ENCODE measurements around the gene SLC35B4.
"Not testable (repeated sequence)": the region's sequence is repeated elsewhere in the genome, so short reads cannot be mapped to it uniquely, and the experiment has no call there.

Gene SLC35B4

DNA sequence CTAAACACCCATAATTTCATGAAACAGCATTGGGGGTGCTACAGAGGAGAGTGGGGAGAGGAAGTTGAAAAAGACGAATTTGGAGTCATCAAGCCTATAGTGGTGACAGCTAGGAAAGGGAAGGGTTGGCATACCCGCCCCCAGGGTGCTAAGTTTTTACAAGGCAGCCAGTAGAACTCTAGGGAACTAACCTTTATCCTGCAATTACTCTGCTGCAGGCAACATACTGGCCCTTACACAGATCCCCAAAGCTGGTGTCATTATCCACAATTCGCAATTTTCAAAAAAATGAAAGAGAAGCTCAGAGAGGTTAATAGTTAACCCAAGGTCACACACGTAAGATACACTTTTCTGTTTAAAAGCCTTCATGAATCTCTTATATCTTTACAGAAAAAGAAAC, 14.2 kb upstream of the SLC35B4 start:
- no peak for DNase-seq

- DNase-seq, result no peak
Measured at GRCh38 chr7:134329614-134330346, 13.1 kb upstream of the SLC35B4 start.

DNA sequence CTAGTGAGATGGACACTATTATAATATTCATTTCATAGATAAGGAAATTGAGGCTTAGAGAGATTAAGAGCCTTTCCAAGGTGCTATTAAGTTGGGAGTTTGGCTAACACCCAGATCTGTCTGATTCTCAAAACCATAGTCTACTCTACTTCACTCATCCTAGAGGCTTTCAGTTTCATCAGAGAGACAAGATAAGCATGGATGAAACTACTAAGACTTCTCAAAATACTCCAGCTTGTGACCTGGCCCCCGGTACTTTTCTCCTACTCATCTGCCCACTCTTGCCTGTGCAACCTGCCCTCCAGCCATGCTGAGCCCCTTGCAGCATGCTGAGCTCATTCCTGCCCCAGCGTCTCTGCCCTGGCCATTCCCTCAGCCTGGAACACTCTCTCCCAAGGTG, 12.2 kb upstream of the SLC35B4 start:
- no peak for DNase-seq

DNA sequence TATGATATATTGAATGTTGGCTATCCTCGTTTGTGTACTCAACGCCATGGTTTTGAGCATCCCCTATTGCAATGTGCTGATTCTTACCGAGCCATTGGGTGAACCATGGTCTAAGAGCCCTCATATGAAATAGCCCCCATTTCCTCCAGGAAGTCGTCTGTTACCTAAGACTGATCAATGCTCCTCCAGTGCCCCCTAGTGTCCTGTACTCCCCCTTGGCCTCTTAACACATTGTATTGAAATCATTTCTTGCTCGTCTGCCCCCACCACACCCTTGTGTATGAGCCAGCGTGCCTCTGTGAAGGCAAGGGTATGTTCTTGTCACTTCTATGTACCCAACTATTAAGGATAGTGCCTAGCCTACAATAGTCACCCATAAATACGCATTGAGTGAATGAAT, 11.2 kb upstream of the SLC35B4 start:
- peak in 1 of 2 experiments; percentile 18 for DNase-seq

DNA sequence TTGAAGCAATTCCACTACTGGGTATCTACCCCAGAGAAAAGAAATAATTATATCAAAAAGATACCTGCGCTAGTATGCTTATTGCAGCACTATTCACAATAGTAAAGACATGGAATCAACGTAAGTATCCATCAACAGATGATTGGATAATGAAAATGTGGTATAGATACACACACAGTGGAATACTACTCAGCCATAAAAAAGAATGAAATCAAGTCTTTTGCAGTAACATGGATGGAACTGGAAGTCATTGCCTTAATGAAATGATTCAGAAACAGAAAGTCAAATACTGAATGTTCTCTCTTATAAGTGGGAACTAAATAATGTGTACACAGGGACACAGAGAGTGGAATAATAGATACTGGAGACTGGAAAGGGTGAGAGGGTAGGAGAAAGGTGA, 7.4 kb upstream of the SLC35B4 start:
- DNase-seq, result no peak

DNA sequence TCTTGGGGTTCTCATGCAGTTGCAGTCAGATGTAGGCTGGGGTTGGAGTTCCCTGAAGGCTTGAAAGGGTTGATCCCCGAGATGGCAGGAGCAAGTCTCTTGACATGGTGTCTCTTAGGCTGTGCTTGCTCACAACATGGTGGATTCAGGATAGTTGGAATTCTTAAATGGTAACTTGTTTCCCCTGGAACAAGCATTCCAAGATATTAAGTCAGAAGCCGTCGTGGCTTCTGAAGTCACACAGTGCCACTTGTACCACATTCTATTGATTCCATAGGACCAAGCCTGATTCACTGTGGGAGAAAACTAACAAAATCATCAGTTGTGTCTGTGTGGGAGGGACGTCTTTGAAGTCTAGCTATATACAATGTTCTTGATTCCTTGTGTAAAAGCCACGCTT, 3.5 kb upstream of the SLC35B4 start:
- DNase-seq, result no peak

DNA sequence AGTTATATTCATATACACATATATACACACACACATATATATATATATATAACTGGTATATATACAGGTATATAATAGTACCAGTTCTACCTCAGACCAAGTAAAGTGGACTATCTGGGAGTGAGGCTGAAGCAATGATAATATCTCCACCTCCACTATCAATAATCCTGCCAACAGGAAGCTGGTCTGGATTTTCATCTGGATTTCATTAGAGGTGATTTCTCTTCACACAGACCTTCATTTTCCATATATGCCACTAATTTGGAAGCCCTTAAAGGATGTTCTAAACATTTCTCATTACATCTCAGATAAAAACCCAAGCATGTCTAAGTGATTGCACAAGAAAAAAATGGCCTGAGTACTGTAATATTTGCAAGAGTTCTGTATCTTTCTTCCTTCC, 1.7 kb upstream of the SLC35B4 start:
- DNase-seq, result no peak

DNA sequence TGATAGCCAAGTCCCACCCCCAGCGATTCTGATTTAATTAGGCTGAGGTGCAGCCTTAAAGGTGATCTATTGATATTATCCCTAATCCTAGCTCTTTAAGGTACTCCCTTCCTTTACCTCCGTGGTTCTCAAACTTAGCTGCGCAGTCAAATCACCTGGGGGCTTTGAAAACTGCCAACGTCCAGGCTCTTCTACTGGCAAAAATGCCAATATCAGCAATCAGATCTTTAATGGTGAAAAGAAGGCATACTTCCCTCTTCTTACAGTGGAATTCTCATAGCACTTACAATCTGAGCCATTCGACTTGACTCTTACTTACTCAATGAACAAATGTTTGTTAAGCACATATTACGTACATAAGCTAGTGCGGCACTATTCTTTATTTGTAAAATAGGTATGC, 704 bp upstream of the SLC35B4 start:
- DNase-seq, result no peak

GRCh38 chr7:134315679-134316538, 821 bp downstream of the SLC35B4 start:
- no peak for DNase-seq

- DNase-seq, result no peak
Measured at GRCh38 chr7:134313543-134313942, 3.2 kb downstream of the SLC35B4 start.

DNA sequence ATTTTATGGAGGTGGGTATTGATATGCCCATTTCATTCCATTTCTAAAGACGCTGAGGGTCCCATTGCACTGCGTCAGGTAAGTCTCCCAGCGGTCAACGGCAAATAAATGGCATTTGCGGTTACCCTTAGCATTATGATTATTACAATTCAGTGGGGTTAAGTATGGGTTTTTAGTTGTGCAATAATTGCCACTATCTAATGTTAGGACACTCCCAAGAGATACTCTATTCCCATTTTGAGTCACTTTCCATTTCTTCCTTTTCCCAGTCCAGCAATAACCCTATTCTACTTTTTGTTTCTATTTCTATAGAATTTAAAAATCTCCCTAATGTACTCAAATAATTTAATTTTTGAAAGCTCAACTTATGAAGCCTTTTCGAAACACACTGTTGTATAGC, 4.0 kb downstream of the SLC35B4 start:
- no peak for DNase-seq

DNA sequence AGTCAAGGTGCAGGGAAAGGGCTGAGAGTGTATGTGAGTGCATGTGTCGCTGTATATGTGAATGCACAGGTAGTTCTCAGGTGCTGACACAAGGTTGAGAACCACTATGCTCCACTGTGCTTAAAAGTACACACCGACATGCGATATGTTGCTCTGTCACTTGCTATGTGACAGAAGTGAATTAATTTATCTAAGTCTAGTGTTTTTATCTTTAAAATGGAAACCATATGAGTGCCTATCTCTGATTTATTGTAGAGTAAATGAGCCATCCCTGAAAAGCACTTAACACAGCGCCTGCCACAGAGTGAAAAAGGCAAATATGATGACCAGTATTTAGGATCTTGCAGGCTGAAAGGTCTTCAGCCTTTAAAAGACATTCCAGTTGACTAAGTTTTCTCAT, 4.9 kb downstream of the SLC35B4 start:
- peak; percentile 28 to 44 for DNase-seq

DNA sequence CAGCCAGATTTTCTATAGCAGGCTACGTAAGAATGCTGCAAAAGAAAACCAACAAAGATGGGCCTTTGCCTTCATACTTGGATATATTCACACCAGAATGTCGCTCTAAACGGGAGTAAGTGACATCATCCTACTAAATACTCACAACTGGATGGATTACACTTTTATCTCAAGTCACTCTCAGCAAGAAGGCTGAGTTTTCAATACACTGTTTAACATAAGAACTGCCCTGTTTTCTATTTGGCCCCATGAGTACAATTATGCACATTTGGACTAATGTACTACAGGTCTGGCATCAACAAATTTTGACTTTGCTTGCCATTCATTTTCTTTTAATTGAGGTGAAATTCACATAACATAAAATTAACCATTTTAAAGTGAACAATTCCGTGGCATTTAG, 8.2 kb downstream of the SLC35B4 start:
- no peak for DNase-seq

DNA sequence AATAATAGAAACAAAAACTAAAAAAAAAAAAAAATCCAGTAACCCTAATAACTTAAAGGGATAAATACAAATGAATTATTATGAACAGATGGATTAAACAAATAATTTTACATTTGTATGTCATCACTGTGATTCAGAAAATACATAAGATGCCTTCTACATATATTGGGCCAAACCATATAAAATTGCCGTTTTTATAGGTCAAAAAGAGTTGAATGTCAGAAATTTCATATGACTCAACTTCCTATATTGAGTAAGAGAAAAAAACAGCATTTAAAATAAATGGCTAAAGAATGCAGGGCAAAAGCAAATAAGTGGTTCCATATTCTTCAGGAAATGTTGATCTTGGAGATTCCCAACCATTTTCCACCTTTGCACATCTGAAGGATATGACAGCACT, 9.4 kb downstream of the SLC35B4 start:
- DNase-seq, result no peak

DNA sequence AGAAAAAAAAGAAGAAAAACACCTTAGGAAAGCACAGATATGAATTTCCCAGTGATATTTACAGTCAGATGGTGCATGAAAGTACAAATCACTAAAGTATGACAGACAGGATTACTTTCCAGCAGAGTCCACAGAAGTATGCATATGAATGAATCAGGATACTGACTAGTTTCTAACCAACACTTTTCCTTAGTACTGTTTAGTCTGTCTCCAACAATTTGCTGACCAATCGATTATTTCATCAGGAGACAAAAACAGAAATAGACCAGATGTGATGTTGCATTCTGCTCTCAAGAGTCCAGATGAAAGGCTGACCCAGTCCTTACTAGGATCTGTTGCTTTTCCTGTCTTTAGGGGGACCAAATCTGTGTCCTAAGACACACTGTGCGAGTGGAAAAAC, 14.6 kb downstream of the SLC35B4 start:
- no peak for DNase-seq

- DNase-seq, result no peak
Measured at GRCh38 chr7:134301592-134301991, 15.1 kb downstream of the SLC35B4 start.

- no peak for DNase-seq
Measured at GRCh38 chr7:134300988-134301387, 15.7 kb downstream of the SLC35B4 start.

DNA sequence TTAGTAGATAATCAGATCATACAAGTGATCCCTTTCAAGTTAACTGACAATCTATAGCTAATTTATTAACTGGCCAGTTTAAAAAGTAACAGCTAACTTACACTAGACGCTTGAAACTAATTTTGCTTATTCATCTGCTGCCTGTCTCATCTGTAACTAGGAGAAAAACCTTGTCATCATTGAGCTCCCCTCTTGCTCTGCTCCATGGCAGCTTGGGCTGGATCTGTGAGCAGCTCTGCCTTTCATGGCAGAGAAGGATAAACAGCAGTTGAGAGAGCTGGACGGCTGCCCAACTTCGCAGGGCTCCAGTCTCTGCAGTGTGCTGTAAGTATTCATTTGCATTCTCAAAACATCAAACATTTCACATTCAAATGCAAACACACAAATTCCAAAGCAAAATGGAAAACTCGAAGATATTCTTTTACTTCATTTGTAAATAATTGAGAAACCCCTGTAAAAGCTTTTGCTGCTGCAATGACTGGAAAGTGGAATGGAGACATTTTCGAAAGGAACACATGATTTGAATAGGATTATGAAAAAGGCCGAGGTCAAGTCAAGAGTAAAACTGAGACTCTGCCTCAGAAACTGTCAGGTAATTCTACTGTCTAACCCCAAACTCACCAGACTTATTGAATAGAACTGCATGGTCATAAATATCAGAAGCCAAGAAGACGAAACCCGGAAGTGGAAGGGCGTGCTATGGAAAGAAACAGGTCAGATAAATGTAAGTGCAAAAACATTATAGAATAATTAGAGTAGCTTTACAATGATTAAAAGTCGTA, 17.6 kb downstream of the SLC35B4 start:
- DNase-seq, result no peak

GRCh38 chr7:134297489-134297888, 19.2 kb downstream of the SLC35B4 start:
- no peak for DNase-seq

GRCh38 chr7:134295982-134296381, 20.7 kb downstream of the SLC35B4 start:
- not testable (repeated sequence) for DNase-seq

- no peak for DNase-seq
Measured at GRCh38 chr7:134293002-134293740, 23.6 kb downstream of the SLC35B4 start.

- DNase-seq, result no peak
Measured at GRCh38 chr7:134290286-134290685, 26.4 kb downstream of the SLC35B4 start.

DNA sequence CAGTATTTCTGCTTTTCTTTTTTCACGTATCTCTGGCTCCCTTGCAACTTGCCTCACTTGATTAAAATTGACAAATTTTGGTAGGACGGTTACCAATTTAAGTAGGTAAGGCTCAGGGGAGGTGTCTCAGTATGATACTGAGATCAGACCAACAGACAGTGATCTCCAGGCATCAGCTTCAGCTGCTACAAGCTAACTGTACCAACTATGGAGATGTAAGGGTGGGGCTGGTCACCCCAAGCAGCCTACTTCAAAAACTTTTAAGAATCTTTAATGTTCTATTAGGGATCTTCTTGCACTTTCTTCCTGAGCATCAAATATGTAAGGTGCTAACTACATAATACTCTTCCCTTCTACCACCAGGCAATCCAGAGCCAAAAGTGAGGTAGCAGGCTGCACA, 26.9 kb downstream of the SLC35B4 start:
- no peak for DNase-seq
